Activated CD4-positive, alpha-beta T cell treated with anti-CD3 and anti-CD28 coated beads for 1 hour (primary cell): ENCODE data around the gene STUM.

Experiments
- DNase-seq: peaks from one replicate; pipeline ENCODE4 v3.0.0-alpha.2; 2020

Gene STUM

DNA sequence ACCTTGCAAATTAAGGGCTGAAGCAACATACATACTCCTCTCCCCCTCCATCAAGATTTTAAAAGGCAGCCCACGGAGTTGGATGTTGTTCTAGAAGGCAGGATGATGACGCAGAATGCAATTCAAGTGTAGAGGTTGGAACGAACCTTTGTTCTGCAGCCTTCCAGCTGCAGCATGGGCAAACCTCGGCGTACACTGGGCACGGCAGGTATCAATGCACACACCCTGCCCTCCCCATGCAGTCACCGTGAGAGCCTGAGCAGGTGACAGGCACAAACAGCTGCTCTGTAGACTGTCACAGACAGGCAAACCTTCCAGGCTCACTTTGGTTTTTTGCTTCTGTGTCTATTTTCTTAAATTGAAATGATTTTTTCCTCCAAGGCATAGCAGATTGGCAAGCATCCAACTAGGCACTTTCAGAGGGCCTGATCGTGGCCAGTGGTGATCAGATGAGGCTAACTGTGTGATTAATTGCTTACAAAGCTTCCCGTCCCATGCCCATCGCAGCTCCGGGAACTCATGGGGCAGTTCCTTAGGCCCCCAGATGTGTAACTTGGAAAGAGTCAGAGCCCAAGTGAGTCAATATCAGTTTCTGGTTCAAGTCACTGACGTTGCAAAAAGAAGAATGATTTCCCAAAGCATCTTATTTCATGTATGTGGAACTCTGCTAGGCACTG, 108.2 kb downstream of the STUM start:
- DNase-seq = no peak

DNA sequence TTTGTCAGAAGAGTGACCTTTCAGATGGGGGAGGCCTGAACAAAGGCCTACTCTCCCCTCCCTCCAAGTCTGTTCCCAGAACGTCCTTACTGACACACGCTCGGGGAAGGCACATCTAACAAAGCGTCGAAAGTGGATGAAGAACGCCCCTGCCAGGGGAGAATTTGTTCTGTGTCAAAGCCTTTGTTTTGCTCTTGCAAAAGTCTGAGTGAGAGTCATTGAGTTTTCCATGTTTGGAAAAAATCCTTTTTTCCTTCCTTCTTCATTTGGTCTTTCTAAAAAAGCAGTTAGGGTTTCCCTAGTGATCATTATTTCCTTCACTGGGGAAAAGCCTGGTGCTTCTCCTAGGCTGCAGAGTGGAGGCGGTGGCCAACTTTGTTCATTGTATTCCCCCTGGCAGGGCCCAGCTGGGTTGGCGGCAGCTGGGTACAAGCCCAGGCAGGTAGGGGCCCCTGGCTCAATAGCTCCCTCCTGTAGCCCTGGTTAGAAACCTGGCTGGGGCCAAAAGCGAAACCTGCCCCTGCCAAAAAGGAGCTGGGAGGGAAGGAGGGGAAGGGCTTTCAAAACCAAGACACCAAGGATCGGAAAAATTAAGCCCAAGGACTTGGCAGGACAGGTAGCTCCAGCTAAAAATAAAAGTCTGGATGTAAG, 109.5 kb downstream of the STUM start:
- DNase-seq = no peak

DNA sequence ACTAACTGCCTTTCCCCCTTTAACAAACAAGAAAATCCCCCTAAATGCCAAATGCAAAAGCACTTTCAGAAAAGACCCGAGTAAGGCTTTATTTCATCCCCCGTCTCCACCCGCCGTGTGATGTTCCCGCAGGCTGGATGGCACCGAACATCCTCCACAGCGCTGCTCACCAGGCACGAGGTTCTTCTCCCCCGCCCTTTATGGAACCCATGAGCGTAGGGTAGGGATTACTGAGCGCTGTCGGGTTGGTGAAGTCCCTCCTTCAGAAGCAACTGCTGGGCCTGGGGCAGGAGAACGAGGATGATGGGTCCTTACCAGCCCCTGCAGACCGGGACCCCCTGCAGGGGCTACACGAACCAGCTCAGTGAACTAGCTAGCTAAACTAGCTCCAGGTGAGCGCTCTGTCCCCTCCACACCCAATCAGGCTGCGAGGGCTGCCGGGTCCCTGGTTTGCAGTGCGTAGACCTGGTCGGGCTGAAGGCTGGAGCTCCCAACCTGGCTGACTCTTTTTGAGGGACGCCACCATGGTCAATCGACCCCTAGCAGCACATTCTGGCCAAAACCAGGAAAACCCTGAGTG, 110.1 kb downstream of the STUM start:
- DNase-seq = no peak
